ENCODE results near the gene TANGO2. TPM values are rescaled to one million over a fixed set of nuclear protein-coding genes. Genes with fewer than 3 reads are reported as not detected.

The TANGO2 gene
- polyA plus RNA-seq, 1 donor from 2014 or later: 12.7 TPM

DNA sequence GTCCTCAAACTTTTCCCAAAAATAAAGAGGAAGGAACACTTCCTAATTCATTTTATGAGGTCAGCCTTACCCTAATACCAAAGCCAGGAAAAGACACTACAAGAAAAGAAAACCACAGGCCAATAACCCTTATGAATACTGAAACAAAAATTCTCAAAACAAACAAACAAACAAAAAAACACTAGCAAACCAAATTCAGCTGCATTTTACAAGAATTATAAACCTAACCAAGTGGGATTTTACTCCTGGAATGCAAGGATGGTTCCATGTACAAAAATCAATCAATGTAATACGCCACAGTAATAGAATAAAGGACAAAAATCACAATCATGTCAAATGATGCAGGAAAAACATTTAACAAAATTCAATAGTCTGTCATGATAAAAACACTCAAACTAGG lies 17.6 kb upstream of the TANGO2 start:
- Histone ChIP-seq H3K27me3 (ENCODE audit: insufficient read depth, low read depth, low read length) (no peaks in the 10 kb centered on the region), H3F3A (ENCODE audit: insufficient read depth, low read length, poor library complexity, severe bottlenecking) (no peaks in the 10 kb centered on the region), H3K9ac (ENCODE audit: low read length) (no peak overlapping the region), H3K4me2 (ENCODE audit: low read length) (no peak overlapping the region), H3K4me3 (ENCODE audit: low read length) (no peak overlapping the region), H3K79me2 (replicated peaks; ENCODE audit: insufficient read depth, low read length) (no peaks in the 10 kb centered on the region), H3K9me2 (ENCODE audit: insufficient read depth, low read length) (no peaks in the 10 kb centered on the region), H2AFZ (ENCODE audit: low read depth, low read length) (no peak overlapping the region), H3K36me3 (ENCODE audit: insufficient read depth, low read length) (no peaks in the 10 kb centered on the region), H4K20me1 (ENCODE audit: insufficient read depth) (no peaks in the 10 kb centered on the region), H3K9me3 (ENCODE audit: low read length) (peaks cover 9% of the 10 kb centered on the region), H3K27ac (ENCODE audit: low read length) (no peak overlapping the region)
- no peak for TF ChIP-seq EZH2 (IDR thresholded peaks at IDR 0.05; ENCODE audit: borderline replicate concordance, insufficient read depth, low read length, poor library complexity, severe bottlenecking)
- TF ChIP-seq, protein P1, sequence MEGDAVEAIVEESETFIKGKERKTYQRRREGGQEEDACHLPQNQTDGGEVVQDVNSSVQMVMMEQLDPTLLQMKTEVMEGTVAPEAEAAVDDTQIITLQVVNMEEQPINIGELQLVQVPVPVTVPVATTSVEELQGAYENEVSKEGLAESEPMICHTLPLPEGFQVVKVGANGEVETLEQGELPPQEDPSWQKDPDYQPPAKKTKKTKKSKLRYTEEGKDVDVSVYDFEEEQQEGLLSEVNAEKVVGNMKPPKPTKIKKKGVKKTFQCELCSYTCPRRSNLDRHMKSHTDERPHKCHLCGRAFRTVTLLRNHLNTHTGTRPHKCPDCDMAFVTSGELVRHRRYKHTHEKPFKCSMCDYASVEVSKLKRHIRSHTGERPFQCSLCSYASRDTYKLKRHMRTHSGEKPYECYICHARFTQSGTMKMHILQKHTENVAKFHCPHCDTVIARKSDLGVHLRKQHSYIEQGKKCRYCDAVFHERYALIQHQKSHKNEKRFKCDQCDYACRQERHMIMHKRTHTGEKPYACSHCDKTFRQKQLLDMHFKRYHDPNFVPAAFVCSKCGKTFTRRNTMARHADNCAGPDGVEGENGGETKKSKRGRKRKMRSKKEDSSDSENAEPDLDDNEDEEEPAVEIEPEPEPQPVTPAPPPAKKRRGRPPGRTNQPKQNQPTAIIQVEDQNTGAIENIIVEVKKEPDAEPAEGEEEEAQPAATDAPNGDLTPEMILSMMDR (IDR thresholded peaks at IDR 0.05; ENCODE audit: poor library complexity, severe bottlenecking): no peak
- no peak for TF ChIP-seq TAF1 (IDR thresholded peaks at IDR 0.05; ENCODE audit: low read depth)
- no peak for TF ChIP-seq SMC3 (conservative IDR thresholded peaks at IDR 0.05; ENCODE audit: poor library complexity)
- TF ChIP-seq, protein P2, sequence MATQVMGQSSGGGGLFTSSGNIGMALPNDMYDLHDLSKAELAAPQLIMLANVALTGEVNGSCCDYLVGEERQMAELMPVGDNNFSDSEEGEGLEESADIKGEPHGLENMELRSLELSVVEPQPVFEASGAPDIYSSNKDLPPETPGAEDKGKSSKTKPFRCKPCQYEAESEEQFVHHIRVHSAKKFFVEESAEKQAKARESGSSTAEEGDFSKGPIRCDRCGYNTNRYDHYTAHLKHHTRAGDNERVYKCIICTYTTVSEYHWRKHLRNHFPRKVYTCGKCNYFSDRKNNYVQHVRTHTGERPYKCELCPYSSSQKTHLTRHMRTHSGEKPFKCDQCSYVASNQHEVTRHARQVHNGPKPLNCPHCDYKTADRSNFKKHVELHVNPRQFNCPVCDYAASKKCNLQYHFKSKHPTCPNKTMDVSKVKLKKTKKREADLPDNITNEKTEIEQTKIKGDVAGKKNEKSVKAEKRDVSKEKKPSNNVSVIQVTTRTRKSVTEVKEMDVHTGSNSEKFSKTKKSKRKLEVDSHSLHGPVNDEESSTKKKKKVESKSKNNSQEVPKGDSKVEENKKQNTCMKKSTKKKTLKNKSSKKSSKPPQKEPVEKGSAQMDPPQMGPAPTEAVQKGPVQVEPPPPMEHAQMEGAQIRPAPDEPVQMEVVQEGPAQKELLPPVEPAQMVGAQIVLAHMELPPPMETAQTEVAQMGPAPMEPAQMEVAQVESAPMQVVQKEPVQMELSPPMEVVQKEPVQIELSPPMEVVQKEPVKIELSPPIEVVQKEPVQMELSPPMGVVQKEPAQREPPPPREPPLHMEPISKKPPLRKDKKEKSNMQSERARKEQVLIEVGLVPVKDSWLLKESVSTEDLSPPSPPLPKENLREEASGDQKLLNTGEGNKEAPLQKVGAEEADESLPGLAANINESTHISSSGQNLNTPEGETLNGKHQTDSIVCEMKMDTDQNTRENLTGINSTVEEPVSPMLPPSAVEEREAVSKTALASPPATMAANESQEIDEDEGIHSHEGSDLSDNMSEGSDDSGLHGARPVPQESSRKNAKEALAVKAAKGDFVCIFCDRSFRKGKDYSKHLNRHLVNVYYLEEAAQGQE (IDR thresholded peaks at IDR 0.05; ENCODE audit: borderline replicate concordance): no peak
- TF ChIP-seq RAD21 (conservative IDR thresholded peaks at IDR 0.05): no peak
- no peak for TF ChIP-seq POLR2AphosphoS5 (IDR thresholded peaks at IDR 0.05)
- no peak for TF ChIP-seq EP300 (conservative IDR thresholded peaks at IDR 0.05; ENCODE audit: poor library complexity, severe bottlenecking)
- TF ChIP-seq MXI1 (conservative IDR thresholded peaks at IDR 0.05; ENCODE audit: poor library complexity, severe bottlenecking): no peak

DNA sequence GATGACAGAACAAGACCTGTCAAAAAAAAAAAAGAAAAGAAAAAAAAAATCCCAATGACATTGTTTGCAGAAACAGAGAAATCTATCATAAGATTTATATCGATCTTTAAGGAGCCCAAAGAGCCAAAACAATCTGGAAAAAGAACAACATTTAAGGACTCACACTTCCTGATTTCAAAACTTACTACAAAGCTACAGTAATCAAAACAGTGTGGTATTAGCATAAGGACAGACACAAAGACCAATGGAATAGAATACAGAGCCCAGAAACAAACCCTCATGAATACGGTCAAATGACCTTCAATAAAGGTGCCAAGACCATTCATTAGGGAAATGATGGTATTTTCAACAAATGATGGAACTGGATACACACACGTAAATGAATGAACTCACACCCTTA lies 16.4 kb upstream of the TANGO2 start:
- Histone ChIP-seq H4K20me1 (ENCODE audit: insufficient read depth) (no peaks in the 10 kb centered on the region), H3F3A (ENCODE audit: insufficient read depth, low read length, poor library complexity, severe bottlenecking) (no peaks in the 10 kb centered on the region)

More for the DNA sequence above, 16.4 kb upstream of the TANGO2 start:
- Histone ChIP-seq H3K4me3 (ENCODE audit: low read length) (no peak overlapping the region), H3K9me3 (ENCODE audit: low read length) (peaks cover 9% of the 10 kb centered on the region), H3K36me3 (ENCODE audit: insufficient read depth, low read length) (no peaks in the 10 kb centered on the region), H3K4me2 (ENCODE audit: low read length) (no peak overlapping the region), H3K9me2 (ENCODE audit: insufficient read depth, low read length) (no peaks in the 10 kb centered on the region), H3K27ac (ENCODE audit: low read length) (no peak overlapping the region), H3K79me2 (replicated peaks; ENCODE audit: insufficient read depth, low read length) (no peaks in the 10 kb centered on the region), H3K9ac (ENCODE audit: low read length) (no peak overlapping the region), H3K27me3 (ENCODE audit: insufficient read depth, low read depth, low read length) (no peaks in the 10 kb centered on the region), H2AFZ (ENCODE audit: low read depth, low read length) (no peak overlapping the region)
- no peak for TF ChIP-seq EZH2 (IDR thresholded peaks at IDR 0.05; ENCODE audit: borderline replicate concordance, insufficient read depth, low read length, poor library complexity, severe bottlenecking)
- TF ChIP-seq, protein P2 (IDR thresholded peaks at IDR 0.05; ENCODE audit: borderline replicate concordance): no peak
- no peak for TF ChIP-seq RAD21 (conservative IDR thresholded peaks at IDR 0.05)
- TF ChIP-seq TAF1 (IDR thresholded peaks at IDR 0.05; ENCODE audit: low read depth): no peak
- TF ChIP-seq, protein P1 (IDR thresholded peaks at IDR 0.05; ENCODE audit: poor library complexity, severe bottlenecking): no peak
- TF ChIP-seq SMC3 (conservative IDR thresholded peaks at IDR 0.05; ENCODE audit: poor library complexity): no peak
- no peak for TF ChIP-seq POLR2AphosphoS5 (IDR thresholded peaks at IDR 0.05)
- no peak for TF ChIP-seq EP300 (conservative IDR thresholded peaks at IDR 0.05; ENCODE audit: poor library complexity, severe bottlenecking)

Data from neural cell (in vitro differentiated cells).